ENCODE data around the gene LARGE1.

- TF ChIP-seq ZNF44 (CRISPR knock-in tag; IDR thresholded peaks at IDR 0.05) (no peak), TAF1 (CRISPR knock-in tag; IDR thresholded peaks at IDR 0.05) (no peak)
Observed at GRCh38 chr22:33757802-33758483, 162.3 kb downstream of the LARGE1 start.
